ENCODE measurements around the gene CTF1. TPM values are rescaled to one million over a fixed set of nuclear protein-coding genes. Genes with fewer than 3 reads are reported as not detected.

CTF1 gene
- total and polyA plus RNA-seq, 12 donors: 2.1 to 13.9 (median 5.8) TPM

GRCh38 chr16:30901201-30902028 lies 5.0 kb downstream of the CTF1 start:
- H3K27me3 ChIP-seq: no peaks in the 10 kb centered on the region
- intact Hi-C loops (cut with DNase I): no loop called here
- DNase-seq: peak in 1 of 7 donors; percentile 12
- no peaks in the 10 kb centered on the region for H3K9me3 ChIP-seq (replicated peaks in 1 of 3)
- peak overlapping the region in 4 of 5 donors; percentile 70 to 96 (median 86) for H3K27ac ChIP-seq
- H3K36me3 ChIP-seq (replicated peaks in 1 of 2): no peaks in the 10 kb centered on the region
- 24 to 48% (median 34%) methylated on average over 4 to 6 of the region's 6 CpGs for WGBS, 4 donors
- H3K4me1 ChIP-seq (replicated peaks in 1 of 2): peaks cover 6 to 11% of the 10 kb centered on the region in 2 donors
- TF ChIP-seq POLR2A (IDR thresholded peaks at IDR 0.05) (no peak), CTCF (IDR thresholded peaks at IDR 0.05) (no peak)
- H3K4me3 ChIP-seq: peak overlapping the region in 2 of 4 donors; percentile 28 to 62

GRCh38 chr16:30902029-30902972 lies 5.9 kb downstream of the CTF1 start:
- 8 to 60% (median 21%) methylated on average over 15 to 97 of the region's 99 CpGs for WGBS, 4 donors
- peak; percentile 29 to 45 for TF ChIP-seq POLR2A (IDR thresholded peaks at IDR 0.05)
- TF ChIP-seq CTCF (IDR thresholded peaks at IDR 0.05): peak in 5 of 6 experiments; percentile 24 to 82 (median 39)
- Histone ChIP-seq H3K27ac (peak overlapping the region; percentile 51 to 96 (median 84)), H3K4me3 (peak overlapping the region in 2 of 4 donors; percentile 40 to 62), H3K4me1 (replicated peaks in 1 of 2) (peaks cover 6 to 9% of the 10 kb centered on the region in 2 donors), H3K27me3 (no peaks in the 10 kb centered on the region), H3K36me3 (replicated peaks in 1 of 2) (no peaks in the 10 kb centered on the region), H3K9me3 (replicated peaks in 1 of 3) (no peaks in the 10 kb centered on the region)
- intact Hi-C loops (cut with DNase I): no loop called here
- peak; percentile 63 to 78 (median 69) for DNase-seq

- intact Hi-C loops (cut with DNase I): no loop called here
- TF ChIP-seq POLR2A (IDR thresholded peaks at IDR 0.05): no peak
- TF ChIP-seq CTCF (IDR thresholded peaks at IDR 0.05): no peak
- H3K4me1 ChIP-seq (replicated peaks in 1 of 2): peaks cover 6% of the 10 kb centered on the region in 2 donors
- H3K27ac ChIP-seq: peak overlapping the region; percentile 51 to 96 (median 83)
- peak overlapping the region in 1 of 4 donors; percentile 62 for H3K4me3 ChIP-seq
- H3K9me3 ChIP-seq (replicated peaks in 1 of 3): no peaks in the 10 kb centered on the region
- WGBS, 4 donors: 74 to 90% (median 80%) methylated on average over 4 of the region's 4 CpGs
- no peaks in the 10 kb centered on the region for H3K36me3 ChIP-seq (replicated peaks in 1 of 2)
- no peak for DNase-seq
- H3K27me3 ChIP-seq: no peaks in the 10 kb centered on the region
These were observed 6.6 kb downstream of the CTF1 start for GRCh38 chr16:30903002-30903401.

GRCh38 chr16:30903596-30903995 lies 7.2 kb downstream of the CTF1 start:
- Histone ChIP-seq H3K27me3 (no peaks in the 10 kb centered on the region), H3K4me1 (replicated peaks in 1 of 2) (peaks cover 6% of the 10 kb centered on the region in 2 donors), H3K4me3 (no peak overlapping the region), H3K27ac (peak overlapping the region in 4 of 5 donors; percentile 37 to 89 (median 67)), H3K36me3 (replicated peaks in 1 of 2) (no peaks in the 10 kb centered on the region), H3K9me3 (replicated peaks in 1 of 3) (no peaks in the 10 kb centered on the region)
- intact Hi-C loops (cut with DNase I): no loop called here
- WGBS, 4 donors: 60 to 86% (median 74%) methylated on average over 4 of the region's 4 CpGs
- TF ChIP-seq CTCF (IDR thresholded peaks at IDR 0.05): no peak
- no peak for TF ChIP-seq POLR2A (IDR thresholded peaks at IDR 0.05)
- DNase-seq: peak; percentile 32 to 81 (median 54)

Data from adrenal gland (tissue), 12 donors.